WTC11 (cell line): Measurements from ENCODE around the gene SGIP1.

Experiments used
- CTCF ChIP-seq: fragments of 200-600 bp; IDR thresholded peaks from 2 replicates; pipeline ENCODE4 v1.8.0; 2022; ENCODE audit warnings: antibody characterized with exemption
- E2F5 ChIP-seq: sonication (generic); formaldehyde crosslinking; IDR thresholded peaks from 2 replicates; pipeline ENCODE4 v1.8.1; 2022; ENCODE audit warnings: mild to moderate bottlenecking, moderate library complexity, missing genetic modification reagents
- PRDM15 ChIP-seq: sonication (generic); formaldehyde crosslinking; IDR thresholded peaks from 2 replicates; pipeline ENCODE4 v1.8.0; 2022; ENCODE audit warnings: missing genetic modification reagents
- ZNF512 ChIP-seq: sonication (generic); formaldehyde crosslinking; IDR thresholded peaks from 2 replicates; pipeline ENCODE4 v1.8.1; 2022; ENCODE audit warnings: missing genetic modification reagents, borderline replicate concordance
- TF ChIP-seq, protein P1 (sequence below): sonication (generic); formaldehyde crosslinking; IDR thresholded peaks from 2 replicates; pipeline ENCODE4 v1.8.1; 2022; ENCODE audit warnings: low read depth, mild to moderate bottlenecking, moderate library complexity, missing genetic modification reagents, borderline replicate concordance

DNA sequence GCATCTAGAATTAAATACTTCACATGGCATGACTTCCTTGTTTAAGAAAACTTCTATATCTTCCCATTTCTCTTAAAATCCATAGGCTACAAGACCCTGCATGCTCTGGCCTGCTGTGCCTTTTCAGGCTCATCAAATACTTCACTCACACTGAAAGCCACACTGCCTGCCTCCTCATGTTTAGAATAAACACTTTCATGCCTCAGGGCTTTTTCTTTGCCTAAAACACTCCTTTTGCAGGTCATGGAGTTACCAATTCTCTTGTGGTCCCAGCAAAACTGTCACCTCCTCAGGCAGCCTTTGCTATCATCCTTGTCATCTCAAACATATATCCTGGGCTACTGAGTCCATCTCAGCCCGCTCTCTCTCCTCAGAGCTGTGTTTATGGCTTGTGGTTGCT, 5.5 kb downstream of the SGIP1 start:
- TF ChIP-seq CTCF: no peak
- no peak for TF ChIP-seq ZNF512
- no peak for TF ChIP-seq E2F5 (CRISPR knock-in tag)
- no peak for TF ChIP-seq PRDM15 (CRISPR knock-in tag)
- TF ChIP-seq, protein P1, sequence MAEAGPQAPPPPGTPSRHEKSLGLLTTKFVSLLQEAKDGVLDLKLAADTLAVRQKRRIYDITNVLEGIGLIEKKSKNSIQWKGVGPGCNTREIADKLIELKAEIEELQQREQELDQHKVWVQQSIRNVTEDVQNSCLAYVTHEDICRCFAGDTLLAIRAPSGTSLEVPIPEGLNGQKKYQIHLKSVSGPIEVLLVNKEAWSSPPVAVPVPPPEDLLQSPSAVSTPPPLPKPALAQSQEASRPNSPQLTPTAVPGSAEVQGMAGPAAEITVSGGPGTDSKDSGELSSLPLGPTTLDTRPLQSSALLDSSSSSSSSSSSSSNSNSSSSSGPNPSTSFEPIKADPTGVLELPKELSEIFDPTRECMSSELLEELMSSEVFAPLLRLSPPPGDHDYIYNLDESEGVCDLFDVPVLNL (CRISPR knock-in tag): no peak
